IPS-11a (cell line): ENCODE measurements around the gene HTR1D.
"Not testable (repeated sequence)": the region's sequence is repeated elsewhere in the genome, so short reads cannot be mapped to it uniquely, and the experiment has no call there.

ENCODE experiments used
- H3K4me3 ChIP-seq: one replicate; pipeline ENCODE4 v1.5.1; 2013; ENCODE audit warnings: low read depth, low read length, control low read depth

HTR1D gene

DNA sequence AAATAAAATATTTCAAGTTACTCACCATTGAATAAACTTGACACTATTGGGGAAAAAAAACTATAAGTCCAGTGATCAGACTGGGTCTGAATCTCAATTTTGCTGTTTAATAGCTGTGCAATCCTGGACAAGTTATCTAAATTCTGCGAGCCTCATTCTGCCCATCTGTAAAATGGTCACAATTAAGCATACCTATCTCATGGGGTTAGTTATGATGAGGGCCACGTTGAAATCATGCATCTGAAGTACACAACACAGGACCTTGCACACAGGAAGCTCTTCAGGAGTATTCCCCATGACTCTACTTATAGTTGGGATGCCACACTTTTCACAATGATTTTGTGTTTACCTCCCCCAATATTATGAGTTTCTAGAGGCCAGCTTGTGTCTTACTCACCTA is 3.8 kb upstream of the HTR1D start:
- H3K4me3 ChIP-seq = no peak overlapping the region

DNA sequence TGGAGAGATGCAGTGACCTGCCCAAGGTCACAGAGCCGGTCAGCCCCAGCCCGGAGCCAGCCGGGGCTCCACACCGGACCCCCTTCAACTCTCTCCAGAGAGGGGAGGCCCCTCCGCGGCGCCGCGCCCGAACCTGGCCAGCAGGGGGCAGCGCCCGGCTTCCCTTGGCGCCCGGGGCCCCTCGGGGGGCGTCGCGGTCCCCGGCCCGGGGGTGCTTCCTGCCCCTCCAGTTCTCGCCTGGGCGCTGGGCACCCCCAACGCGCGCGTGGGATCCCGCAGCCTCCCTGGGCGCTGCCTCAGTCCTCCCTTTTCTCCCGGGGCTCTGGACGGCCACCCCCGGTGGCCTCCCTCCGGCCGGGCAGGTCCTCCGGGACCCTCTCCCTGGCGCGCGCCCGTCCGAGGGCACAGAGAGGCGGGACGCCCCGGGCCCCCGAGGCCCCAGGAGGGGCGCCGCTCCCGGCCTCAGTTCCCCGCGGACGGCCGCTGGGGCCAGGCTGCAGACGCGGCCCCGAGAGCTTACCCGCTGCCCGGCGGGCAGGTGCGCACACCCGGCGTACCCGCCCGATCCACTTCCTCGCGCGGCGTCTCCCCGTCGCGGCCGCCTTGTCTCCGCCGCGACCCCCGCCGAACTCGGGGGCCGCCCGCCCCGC is 406 bp downstream of the HTR1D start:
- H3K4me3 ChIP-seq = peak overlapping the region; percentile 62

DNA sequence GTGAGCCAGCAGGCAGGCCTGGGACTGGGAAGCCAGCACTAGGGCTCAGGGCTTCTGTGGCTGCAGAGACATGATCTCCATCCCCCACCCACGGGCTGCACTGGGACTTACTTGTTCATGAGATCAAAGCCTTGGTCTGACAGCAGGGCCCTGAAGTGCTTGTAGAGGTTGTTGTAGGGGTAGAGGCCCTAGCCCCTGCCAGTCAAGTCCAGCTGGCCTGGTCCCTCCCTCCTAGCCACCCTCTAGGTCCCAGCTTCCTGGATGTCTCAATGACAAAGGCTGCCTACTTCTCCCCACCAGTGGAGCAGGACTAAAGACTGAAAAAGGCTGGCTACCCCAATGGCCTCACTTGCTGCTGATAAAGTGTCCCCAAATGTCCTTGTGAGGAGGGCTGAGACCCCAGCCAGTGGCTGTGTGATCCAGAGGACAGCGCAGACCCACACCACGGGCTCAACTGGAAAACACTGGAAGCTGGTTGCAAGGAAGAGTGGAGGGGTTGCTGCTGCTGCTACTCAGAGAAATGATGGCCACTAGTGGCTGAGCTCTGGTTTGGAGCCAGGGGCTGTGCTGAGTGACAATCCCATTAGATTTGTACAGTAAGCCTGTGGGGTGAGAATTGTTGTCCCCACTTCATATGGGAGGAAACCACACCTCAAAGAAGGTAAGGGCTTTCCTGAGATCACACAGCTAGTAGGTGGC is 1.4 kb downstream of the HTR1D start:
- peak overlapping the region; percentile 18 for H3K4me3 ChIP-seq

DNA sequence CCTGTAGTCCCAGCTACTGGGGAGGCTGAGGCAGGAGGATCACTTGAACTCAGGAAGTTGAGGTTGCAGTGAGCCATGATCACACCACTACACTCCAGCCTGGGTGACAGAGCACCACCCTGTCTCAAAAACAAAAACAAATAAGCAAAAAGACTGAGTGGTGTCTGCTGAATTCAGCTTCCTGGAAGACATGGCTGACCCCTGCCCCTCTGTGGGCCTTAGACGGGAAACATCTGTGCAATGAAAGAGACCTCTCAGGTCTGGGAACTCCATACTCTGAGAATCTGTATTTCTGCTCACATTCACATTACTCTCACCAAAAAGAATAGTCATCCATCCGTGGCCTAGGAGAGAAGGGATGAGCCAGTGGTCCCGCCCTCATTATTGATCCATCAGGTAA is 2.0 kb downstream of the HTR1D start:
- no peak overlapping the region for H3K4me3 ChIP-seq

DNA sequence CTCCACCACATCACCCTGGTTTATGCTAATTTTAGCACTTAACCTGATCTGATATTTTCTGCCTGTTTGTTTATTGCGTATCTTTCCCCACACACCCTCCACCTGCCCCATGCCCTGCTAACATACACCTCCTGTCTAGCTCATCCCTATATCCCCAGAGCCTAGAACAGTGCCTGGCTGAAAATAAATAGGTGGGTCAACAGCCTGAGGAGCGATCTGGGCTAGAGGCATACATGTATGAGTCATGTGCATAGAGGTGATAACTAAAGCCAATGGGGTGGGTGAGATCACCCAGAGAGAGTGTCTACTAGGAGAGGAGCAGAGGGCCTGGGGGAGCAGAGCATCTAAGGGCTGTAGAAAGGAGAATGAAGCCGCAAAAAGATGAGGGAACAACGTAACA is 2.7 kb downstream of the HTR1D start:
- no peak overlapping the region for H3K4me3 ChIP-seq

DNA sequence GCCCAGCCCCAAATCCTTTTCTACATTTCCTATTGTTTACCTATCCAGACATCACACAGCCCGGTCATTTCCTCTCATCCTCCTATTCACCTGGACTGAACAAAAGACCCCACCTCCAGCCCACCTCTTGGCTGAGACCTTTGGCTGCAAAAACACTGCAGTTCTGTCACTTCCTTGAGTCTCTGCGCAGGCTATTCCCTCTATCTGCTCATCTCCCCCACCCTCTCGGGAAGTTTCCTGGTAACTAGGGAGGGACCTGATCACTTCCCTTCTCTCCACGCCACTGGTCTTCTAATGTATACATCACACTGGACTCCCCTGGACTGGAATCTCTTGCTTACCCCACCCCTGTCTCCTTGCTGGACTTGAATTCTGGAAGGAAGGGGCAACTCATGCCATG is 5.3 kb downstream of the HTR1D start:
- no peak overlapping the region for H3K4me3 ChIP-seq

DNA sequence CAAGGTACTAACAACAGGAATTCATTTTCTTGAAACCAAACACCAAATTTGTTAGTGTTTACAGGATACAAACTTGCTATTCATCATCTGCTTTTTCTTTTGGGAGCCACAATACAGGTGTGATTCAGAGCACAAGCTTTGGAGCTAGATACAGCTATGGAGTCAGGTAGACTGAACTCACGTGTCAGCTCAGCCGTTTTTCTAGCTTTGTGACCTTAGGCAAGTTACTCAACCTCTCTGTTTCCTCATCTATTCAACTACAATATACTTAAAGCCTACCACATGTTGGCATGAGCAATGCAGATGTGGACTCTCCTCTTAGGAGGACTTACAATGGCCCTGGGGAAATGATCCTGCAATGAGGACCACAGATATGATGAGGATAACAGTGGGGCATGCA is 6.3 kb downstream of the HTR1D start:
- no peak overlapping the region for H3K4me3 ChIP-seq

DNA sequence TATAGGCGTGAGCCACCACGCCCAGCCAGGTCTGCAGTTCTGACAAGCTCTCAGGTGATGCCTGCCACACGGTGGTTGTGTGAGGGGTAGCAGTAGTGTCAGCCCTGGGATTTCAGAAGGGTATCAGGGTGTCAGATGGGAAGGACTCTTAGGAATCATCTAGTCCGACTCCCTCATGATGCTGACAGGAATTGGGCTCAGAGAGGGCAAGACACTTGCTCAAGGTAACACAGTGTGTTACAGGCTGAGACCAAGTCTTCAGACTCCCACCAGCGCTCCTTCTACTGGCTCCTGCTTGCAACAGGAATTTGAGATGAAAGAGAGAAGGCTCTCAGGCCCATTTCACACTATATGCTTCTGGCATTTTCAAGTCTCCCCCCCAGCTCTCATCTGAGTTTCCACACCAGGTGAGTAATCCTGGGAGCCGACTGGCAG is 6.9 kb downstream of the HTR1D start:
- H3K4me3 ChIP-seq = no peak overlapping the region

DNA sequence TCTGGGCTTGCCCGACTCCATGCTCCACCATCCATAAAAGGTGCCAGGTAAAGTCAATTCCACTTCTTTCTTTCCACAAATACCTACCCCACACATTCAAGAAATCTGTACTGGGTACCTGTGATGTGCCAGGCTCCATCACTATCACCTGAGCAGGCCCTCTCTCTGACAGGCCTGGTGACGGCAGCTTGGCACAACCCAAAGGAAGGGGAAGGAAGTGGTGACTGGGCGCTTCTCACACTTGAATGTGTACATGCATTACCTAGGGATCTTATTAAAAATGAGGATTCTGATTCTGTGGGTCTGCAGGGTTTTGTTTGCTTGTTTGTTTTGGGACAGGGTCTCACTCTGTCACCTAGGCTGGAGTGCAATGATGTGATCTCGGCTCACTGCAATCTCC is 7.5 kb downstream of the HTR1D start:
- H3K4me3 ChIP-seq = no peak overlapping the region

DNA sequence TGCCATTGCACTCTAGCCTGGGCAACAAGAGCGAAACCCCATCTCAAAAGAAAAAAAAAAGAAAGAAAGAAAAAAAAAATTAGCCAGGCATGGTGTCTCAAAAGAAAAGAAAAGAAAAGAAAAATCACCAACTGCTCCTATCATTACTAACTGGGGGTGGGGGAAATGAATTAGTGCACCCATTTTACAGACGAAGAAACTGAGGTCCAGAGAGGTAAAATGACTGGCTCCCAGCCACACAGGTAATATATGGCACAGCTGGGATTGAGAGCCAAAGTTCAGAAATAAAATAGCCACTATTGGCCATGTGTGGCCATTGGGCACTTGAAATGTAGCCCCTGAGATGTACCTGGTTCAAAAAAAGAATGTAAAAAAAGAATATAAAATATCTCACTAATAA is 8.8 kb downstream of the HTR1D start:
- H3K4me3 ChIP-seq = no peak overlapping the region

DNA sequence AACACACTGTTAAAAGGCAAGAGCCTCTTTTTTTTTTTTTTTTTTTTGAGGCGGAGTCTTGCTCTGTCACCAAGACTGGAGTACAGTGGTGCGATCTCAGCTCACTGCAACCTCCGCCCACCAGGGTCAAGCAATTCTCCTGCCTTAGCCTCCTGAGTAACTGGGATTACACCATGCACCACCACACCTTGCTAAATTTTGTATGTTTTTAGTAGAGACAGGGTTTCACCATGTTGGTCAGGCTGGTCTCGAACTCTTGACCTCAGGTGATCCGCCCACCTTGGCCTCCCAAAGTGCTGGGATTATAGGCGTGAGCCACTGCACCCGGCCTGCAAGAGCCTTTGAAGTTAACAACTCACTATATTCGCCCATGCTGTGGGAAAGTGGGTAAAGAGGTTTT is 9.6 kb downstream of the HTR1D start:
- H3K4me3 ChIP-seq = not testable (repeated sequence)

DNA sequence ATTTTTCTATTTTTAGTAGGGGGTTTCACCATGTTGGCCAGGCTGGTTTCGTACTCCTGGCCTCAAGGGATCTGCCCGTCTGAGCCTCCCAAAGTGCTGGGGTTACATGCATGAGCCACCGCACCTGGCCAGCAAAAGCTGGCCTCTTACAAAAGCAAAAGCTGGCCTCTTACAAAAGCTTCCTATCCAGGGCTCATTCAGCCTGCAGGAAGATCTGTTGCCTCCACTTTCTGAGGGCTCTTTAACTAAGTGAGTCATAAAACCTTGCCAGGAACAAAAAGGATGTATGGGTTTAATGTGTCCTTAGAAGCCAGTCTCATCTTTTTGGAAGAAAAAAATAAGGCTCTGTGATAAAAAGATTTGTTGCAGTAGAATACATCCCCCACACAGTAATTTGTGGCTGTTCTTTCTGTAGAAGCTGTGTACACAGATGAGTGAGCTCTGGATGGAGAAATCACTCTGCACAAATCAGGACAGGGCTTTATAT is 15.0 kb downstream of the HTR1D start:
- H3K4me3 ChIP-seq = no peak overlapping the region

DNA sequence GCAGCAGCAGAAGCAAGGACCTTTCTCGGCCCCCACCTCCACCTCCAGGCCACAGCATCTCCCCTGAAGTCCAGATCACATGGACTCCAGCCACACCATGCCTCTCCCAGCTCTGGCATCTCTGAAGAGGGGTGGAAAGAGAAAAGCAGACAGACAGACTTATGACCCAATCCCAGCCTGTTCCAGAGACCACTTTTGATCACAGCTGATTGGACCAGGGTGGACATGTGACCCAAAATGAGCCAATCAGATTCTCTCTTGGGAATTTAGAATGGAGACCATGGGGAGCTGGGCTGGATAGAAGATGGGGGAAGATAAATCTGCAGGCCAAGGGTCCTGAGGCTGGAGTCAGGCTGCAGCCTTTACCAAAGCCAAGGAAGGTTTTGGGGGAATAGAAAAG is 16.4 kb downstream of the HTR1D start:
- H3K4me3 ChIP-seq = no peak overlapping the region

DNA sequence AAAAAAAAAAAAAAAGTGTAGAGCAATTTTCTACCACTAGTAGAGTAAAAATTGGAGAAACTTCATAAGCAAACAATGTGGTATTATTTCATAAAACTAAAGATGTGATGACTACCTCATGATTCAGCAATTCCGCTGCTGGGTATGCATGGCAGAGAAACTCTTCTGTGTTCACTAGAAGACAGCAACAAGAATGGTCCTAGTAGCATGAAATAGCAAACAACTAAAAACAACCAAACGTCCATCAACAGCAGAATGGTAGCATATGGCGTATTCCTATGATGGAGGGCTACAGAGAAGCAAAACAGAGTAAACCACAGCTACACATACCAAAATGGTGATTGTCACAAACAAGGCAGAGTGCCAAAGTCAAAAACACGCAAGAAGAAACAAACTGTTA is 18.9 kb downstream of the HTR1D start:
- H3K4me3 ChIP-seq = no peak overlapping the region

DNA sequence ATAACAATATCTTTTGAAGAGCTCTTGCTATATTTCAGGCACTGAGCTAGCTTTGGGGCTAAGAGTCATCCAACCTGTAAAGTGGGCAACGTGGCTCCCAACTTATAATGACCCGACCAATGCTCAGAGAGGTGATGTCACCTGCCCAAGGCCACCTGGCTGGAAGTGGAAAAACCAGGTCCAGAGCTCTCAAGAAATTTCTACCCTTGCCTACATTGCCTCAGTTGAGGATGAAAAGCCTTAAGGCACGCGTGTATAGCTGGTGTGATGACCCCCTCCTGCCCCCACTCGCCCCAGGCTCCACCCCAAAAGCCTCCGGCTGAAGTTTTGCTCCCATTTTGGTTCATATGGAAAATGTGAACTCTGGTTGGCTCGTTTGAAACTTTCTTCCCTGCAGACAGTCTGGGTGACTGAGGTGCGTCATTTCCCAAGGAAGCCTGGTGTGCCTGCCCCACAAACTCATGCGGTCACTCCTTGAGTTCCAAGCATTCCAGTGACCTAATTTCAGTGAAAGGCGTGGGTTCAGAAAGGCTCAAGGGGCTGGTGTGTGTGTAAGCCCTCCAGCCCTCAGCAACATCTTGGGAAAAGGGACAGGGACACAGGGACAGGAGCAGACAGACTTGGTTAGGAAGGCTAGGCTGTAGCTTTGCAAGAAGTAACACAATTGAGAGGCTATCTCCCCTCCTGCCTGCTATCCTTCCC is 20.5 kb downstream of the HTR1D start:
- no peak overlapping the region for H3K4me3 ChIP-seq

DNA sequence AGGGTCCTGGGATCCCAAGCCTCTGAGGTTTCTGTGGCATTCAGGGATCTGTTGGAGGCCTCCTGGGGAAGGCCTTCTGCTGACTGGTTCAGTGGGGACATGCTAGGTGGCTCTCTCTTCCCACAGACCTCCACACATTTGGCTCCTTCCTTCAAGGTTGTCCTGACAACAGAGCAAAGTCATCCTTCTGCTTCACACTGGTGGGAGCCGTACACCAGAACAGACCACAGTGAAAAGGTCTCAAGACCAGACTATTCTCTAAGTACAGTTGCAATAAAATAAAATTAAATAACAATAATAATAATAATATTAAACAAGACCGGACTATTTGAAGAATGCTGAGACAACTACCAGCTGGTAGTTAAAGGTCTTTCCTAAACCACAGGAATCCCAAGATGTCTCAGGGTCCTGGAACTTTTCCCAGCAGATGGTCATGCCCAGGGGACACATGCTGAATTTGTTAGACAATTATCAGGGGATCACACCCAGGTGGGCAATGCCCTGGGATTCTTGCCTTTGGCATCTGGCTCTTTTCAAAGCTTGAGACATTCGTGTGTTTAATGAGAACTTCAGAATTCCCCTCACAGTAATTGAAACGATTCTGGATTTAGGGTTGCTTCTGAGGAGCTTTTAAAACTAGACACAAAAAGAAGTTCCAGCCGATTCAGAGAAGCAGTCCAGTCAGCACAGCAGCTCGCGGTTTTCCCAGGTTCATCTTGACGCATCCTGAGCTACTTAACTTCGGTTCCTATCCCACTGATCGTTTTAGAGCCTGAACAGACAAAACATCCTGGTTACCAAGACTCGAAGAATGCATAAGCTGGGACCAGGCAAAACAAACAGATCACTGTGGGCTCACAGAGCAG is 22.9 kb downstream of the HTR1D start:
- no peak overlapping the region for H3K4me3 ChIP-seq

DNA sequence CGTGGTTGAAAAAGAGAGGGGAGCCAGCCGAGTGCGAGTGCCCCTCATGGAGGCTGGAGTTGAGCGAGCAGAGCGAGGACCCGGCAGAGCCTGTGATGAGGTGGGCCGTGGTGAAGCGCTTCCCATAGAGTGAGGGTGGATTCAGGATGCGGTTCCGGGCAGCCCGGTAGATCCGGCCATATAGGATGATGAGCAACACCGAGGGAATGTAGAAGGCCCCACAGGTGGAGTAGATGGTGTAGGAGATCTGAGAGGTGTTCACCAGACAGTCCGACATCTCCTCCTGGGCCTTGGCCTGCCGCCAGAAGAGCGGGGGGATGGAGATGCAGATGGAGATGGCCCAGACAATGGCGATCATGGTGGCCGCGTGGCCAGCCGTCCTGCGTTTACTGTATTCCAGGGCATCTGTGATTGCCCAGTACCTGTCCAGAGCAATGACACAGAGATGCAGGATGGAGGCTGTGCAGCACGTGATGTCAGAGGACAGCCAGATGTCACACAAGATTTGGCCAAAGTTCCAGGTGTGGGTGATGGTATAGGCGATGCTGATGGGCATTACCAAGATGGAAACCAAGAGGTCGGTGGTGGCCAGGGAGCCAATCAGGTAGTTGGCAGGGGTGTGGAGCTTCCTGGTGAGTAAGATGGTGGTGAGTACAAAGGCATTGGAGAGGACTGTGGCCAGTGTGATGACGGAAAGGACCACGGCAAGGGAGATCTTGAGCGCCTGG is 23.7 kb downstream of the HTR1D start:
- no peak overlapping the region for H3K4me3 ChIP-seq

DNA sequence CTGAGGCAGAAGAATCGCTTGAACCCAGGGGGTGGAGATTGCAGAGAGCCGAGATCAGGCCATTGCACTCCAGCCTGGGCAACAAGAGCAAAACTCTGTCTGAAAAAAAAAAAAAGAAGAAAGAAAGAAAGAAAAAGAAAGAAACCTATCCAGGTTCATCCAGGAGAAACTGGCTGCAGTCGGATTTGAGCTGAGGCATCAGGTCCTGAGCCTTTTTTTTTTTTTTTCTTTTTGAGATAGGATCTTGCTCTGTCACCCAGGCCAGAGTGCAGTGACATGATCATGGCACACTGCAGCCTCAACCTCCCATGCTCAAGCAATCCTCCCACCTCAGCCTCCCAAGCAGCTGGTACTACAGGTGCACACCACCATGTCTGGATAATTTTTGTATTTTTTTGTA is 26.1 kb downstream of the HTR1D start:
- H3K4me3 ChIP-seq = no peak overlapping the region

DNA sequence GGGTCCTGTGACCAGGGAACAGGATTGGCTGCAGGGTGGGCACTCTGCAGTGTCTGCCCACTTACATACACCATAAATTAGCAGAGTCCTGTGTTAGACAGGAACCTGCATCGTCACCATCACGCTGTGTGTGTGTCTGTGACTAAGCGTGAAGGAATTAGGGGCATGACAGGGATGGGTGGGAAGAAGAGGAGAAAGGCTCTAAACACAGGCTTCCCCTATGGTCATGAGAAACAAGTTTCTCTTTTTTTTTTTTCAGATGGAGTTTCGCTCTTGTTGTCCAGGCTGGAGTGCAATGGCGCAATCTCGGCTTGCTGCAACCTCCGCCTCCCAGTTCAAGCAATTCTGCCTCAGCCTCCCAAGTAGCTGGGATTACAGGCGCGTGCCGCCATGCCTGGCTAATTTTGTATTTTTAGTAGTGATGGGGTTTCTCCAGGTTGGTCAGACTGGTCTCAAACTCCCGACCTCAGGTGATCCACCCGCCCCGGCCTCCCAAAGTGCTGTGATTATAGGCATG is 28.3 kb downstream of the HTR1D start:
- H3K4me3 ChIP-seq = not testable (repeated sequence)

DNA sequence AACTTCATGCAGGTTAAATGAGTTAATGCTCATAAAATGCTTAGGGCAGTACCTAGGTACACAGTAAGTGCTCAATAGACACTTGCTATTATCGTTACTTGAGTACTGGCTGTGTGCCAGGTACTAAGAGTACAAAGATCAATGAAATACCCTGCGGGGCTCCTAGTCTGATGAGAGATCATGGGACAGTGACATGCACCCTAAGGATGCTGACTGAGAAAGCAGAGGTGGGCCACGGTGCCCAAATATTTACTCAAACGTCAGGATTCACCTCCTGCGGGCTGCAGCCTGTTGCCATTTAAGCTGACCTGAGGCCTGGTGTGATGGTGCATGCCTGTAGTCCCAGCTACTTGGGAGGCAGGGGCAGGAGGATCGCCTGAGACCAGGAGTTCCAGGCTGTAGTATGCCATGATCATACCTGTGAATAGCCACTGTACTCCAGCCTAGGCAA is 28.8 kb downstream of the HTR1D start:
- no peak overlapping the region for H3K4me3 ChIP-seq
